ENCODE measurements around the gene PGAM1.
"Not testable (repeated sequence)": the region's sequence is repeated elsewhere in the genome, so short reads cannot be mapped to it uniquely, and the experiment has no call there.

The PGAM1 gene

DNA sequence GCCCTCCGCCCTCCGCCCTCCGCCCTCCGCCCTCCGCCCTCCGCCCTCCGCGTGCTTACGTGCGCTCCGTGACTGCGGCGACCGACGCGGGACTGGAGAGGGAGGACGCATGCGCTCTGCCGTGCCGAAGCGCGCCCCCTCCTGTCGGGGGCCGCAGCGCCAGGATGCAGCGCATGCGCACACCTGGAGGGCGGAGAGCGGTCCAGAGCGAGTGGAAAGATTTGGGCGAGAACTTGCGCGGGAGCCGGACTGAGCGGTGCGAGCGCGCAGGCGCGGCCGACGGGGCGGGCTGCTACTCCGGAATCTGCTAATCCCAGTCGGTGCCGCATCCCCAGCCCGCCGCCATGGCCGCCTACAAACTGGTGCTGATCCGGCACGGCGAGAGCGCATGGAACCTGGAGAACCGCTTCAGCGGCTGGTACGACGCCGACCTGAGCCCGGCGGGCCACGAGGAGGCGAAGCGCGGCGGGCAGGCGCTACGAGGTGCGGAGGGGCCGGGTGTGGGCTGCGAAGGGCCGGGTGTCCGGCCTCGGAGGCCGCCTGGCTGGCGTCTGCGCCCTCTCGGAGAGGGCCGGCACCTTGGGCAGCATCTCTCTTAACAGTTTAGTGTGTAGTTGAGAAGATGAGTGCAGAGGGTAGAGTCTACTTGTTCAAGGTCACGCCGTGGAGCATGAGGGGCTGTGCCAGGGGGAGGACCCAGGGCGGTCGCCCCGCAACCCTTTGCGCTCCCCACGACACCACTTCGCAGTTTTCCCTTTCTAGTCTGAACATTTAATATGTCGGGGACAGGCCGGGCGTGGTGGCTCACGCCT, at the start of gene PGAM1:
Gene PGAM1 (plus strand): TSS at position 228 of the 812 bp plus-strand sequence. CDS start 117 bp downstream, at position 345.
- peak; percentile 98 for DNase-seq (ENCODE audit: low read depth)

- no peak for DNase-seq (ENCODE audit: low read depth)
These were observed 49.6 kb upstream of the PGAM1 start for GRCh38 chr10:97376413-97376812.

GRCh38 chr10:97378933-97379921, 46.8 kb upstream of the PGAM1 start:
- DNase-seq (ENCODE audit: low read depth), result no peak

- no peak for DNase-seq (ENCODE audit: low read depth)
These were observed 45.5 kb upstream of the PGAM1 start for GRCh38 chr10:97380516-97380915.

GRCh38 chr10:97381626-97382025, 44.4 kb upstream of the PGAM1 start:
- DNase-seq (ENCODE audit: low read depth), result no peak

GRCh38 chr10:97383159-97383558, 42.8 kb upstream of the PGAM1 start:
- no peak for DNase-seq (ENCODE audit: low read depth)

GRCh38 chr10:97384156-97384555, 41.8 kb upstream of the PGAM1 start:
- no peak for DNase-seq (ENCODE audit: low read depth)

DNA sequence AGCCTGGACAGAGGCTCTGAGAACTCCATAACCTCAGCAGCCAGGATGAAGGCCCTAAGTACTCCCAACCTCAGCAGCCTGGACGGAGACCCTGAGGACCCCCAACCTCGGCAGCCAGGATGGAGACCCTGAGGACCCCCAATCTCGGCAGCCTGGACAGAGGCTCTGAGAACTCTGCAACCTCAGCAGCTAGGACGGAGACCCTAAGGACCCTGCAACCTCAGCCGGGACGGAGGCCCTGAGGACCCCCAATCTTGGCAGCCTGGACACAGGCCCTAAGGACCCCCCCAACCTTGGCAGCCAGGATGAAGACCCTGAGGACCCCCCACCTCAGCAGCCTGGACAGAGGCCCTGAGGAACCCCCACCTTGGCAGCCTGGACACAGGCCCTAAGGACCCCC, 41.4 kb upstream of the PGAM1 start:
- DNase-seq (ENCODE audit: low read depth), result no peak

DNA sequence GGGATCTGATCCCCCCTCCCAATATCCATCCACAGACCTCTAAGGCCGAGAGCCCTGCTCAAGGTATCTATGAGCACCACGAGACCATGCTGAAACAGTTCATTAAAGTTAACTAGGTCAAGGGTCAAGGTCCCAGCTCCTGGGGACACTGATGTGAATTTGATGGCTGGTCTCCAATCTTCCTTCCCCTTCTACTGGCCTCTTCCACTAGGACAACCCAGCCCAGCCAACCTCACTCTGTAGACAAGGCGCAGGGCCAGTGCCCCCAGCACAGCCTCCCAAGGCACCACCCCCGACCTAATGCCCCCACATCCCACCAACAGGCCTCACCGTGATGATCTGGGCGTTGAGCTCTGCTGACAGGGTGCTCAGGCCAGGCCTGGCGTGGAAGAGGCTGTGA, 40.4 kb upstream of the PGAM1 start:
- no peak for DNase-seq (ENCODE audit: low read depth)

GRCh38 chr10:97388152-97388551, 37.8 kb upstream of the PGAM1 start:
- DNase-seq (ENCODE audit: low read depth), result no peak

DNA sequence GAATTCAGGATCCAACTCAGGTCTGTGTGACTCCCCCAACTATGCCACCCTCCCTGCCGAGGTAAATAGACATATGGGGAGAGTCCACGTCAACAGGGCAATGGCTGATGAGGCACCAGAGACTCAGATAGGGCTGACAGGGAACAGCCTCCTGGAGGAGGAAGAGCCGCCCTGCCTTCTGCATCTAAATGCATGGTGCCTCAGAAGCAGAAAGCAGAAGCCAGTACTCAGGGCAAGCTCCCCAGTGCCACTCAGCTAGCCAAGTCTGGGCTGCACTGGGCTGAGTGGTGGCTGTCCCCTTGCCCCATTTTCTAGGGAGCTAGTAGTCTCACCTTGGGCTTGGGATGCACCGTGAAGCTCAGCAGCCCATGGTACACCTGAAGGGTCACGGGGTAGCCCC, 35.9 kb upstream of the PGAM1 start:
- no peak for DNase-seq (ENCODE audit: low read depth)

DNA sequence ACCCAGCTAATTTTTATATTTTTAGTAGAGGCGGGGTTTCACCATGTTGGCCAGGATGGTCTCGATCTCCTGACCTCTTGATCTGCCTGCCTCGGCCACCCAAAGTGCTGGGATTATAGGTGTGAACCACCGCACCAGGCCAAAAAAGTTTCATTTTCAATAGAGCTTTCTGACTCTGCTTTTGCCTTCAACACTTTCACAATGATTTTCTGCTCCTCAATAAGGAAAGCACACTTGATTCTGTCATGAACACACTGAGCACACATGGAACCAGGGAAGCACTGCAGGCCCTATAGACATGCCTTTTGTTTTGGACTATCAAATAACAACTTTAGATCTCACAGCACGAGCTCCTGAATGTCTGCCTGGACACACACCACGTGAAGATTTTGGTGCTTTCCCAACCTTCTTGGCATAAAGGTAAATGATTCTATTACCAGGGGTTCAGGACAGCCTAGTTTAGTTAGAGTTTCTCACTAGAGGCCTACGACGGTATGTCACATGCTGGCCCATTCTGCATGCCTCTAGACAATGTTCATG, 32.9 kb upstream of the PGAM1 start:
- no peak for DNase-seq (ENCODE audit: low read depth)

GRCh38 chr10:97396056-97396455, 29.9 kb upstream of the PGAM1 start:
- DNase-seq (ENCODE audit: low read depth), result no peak

GRCh38 chr10:97399843-97400545, 26.0 kb upstream of the PGAM1 start:
- no peak for DNase-seq (ENCODE audit: low read depth)

DNA sequence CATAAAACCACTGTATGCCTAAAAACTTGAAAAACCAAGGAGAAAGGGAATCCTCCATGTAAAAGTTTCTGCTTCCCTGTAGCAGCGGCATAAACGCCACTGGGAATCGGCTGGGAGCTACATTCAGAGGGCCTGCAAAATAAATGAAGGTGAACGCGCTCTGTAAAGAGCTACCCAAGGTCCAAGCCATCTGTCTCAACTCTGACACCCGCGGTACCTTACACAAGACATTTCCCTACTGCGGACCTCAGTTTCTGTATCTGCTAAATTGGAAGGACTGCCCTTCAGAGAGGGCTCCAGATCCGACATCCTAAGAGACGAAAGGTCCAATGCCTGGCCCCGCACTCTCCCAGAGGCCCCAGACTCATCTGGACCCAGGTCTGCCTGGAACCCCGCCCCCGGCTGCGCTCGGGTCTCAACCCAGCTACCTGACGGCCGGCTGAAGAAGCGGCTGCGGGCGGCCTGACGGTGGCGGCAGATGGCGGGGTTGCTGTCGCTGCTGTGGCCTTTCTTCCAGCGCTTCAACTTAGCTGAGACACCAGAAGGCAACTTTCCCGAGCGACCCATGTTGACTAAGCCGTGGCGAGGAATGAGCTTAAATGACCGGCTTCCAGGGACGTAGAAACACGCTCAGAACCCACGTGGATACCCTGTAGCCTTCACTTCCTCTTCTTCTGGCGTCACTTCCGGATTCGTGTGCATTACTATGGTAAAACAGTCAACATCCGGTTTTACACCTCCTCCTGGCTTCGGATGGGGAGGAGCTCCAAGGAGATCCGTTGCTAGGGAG, 25.1 kb upstream of the PGAM1 start, which contains the start of gene RRP12:
Gene RRP12 (minus strand): TSS at position 676 of the 790 bp plus-strand sequence. CDS start 109 bp downstream, at position 567.
- peak; percentile 69 for DNase-seq (ENCODE audit: low read depth)

DNA sequence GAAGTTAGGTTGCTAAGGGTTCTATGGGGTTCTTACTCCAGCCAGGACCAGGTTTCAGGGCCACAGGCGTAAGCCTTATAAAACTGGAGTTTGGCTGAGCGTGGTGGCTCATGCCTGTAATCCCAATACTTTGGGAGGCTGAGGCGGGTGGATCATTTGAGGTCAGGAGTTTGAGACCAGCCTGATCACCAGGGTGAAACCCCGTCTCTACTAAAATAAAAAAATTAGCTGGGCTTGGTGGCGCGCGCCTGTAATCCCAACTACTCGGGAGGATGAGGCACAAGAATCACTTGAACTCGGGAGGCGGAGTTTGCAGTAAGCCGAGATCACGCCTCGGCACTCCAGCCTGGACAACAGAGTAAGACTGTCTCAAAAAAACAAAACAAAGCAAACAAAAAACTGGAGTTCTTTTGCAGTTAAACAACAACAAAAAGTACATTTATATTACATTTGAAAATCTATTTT, 24.5 kb upstream of the PGAM1 start:
- DNase-seq (ENCODE audit: low read depth), result no peak

- no peak for DNase-seq (ENCODE audit: low read depth)
These were observed 21.9 kb upstream of the PGAM1 start for GRCh38 chr10:97404044-97404443.

DNA sequence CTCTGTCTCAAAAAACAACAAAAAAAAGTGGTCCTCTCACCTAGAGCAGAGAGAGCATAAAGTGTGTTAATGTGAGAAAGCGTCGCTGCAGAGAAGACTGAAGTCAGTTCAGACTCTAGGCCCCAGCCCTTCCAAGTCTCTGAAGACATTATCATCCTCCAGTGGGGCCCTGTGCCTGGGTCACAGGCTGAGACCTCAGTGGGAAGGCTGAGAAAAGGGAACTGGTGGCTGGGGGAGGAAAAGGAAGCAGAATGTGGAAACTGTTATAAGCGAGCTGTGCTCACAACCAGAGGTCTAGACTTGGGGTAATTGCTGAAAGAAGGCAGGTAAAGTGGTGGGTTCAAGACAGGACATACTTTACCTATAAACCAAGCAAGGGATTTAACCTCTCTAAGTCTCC, 19.9 kb upstream of the PGAM1 start:
- no peak for DNase-seq (ENCODE audit: low read depth)

- DNase-seq (ENCODE audit: low read depth), result not testable (repeated sequence)
These were observed 19.5 kb upstream of the PGAM1 start for GRCh38 chr10:97406483-97406882.

- DNase-seq (ENCODE audit: low read depth), result peak; percentile 56
These were observed 18.6 kb upstream of the PGAM1 start for GRCh38 chr10:97407211-97407951.
